HG03442 (cell line): ENCODE measurements around the gene TAOK2.
"Not testable (repeated sequence)": the region's sequence is repeated elsewhere in the genome, so short reads cannot be mapped to it uniquely, and the experiment has no call there.

Experiments
- ATAC-seq: cut with Tn5 transposase; IDR thresholded peaks from one replicate; pipeline ENCODE4 v1.9.1; 2021; ENCODE audit warnings: mild to moderate bottlenecking, moderate library complexity; ENCODE audit not compliant: unreplicated experiment

The TAOK2 gene

DNA sequence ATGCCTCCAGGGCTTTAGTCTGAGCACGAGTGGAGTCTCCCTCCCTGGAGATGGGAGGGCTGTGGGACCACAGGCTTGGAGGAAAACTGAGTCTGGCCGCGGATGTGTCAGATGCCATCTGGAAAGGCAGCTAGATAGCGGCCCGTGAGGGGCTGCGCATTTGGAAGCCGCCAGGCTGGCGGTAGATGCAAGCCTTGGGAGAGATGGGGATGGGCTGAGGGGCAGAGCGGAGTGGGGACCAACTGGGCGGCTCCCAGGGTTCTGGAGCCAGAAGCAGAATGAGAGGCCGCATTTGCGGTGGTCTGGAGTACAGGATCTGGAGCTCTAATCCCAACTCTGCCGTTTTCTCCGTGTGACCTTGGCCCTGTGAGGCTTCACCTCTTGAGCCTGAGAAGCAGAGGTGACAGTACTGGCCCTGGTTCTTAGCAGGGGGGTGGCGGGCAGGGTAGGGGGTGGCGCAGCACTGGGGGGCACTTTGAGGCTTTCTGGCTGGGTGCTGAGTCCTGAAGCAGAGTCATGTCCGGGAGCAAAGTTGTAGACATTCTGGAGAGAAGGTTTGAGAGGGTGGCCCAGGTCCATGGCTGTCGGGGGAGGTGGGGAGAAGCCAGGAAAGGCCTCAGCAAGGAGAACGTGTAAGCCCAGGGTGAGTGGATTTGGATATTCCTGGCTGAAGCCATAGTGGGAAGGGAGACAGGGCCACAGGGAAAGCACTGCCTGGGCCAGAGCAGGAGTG lies 29.1 kb downstream of the TAOK2 start:
- ATAC-seq = no peak

- ATAC-seq = no peak
These were observed 30.2 kb downstream of the TAOK2 start for GRCh38 chr16:30003670-30004423.

- no peak for ATAC-seq
These were observed 30.7 kb downstream of the TAOK2 start for GRCh38 chr16:30004424-30004776.

DNA sequence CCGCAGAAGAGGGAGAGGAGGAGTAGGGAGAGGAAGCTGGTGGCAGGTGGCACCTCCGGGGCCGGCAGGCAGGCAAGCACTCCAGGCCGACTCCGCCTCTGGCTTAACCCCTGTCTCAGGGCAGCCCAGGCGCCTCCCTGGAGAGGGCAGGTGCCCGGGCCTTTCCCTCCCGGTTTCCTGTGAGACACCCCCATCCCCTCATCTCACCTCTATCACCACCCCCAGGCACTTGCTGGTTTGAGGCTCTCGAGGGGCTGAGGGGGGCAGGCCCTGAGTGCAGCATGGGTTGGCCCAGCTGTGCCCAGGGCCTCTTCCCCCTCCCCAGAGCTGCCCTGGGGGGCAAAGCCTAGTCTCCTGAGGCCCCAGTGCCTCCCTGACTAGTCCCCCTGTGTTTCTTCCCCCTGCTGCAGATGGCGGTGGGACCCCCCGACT lies 31.2 kb downstream of the TAOK2 start:
- ATAC-seq = no peak

- no peak for ATAC-seq
These were observed 31.9 kb downstream of the TAOK2 start for GRCh38 chr16:30005341-30006094.

DNA sequence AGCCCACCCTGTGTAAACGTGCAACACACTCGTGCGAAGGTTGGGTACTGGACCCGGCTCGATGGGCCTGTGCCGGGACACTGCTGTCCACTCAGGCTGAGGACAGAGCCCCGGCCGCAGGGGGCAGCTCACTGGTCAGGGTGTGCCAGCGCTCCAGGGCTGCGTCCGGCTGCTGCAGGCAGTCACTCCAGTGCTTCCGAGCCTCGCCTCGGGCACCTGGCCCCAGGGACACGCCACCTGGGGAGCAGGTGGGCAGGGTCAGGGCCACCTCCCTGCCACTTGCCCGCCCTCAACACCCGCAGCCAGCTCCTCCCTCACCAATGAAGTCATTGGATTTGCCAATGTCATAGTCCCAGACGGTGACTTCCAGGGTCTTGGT lies 32.4 kb downstream of the TAOK2 start:
- ATAC-seq = no peak

- no peak for ATAC-seq
These were observed 33.1 kb downstream of the TAOK2 start for GRCh38 chr16:30006659-30007377.

- no peak for ATAC-seq
These were observed 33.8 kb downstream of the TAOK2 start for GRCh38 chr16:30007378-30007895.

GRCh38 chr16:30009085-30009862 lies 35.6 kb downstream of the TAOK2 start:
- no peak for ATAC-seq

DNA sequence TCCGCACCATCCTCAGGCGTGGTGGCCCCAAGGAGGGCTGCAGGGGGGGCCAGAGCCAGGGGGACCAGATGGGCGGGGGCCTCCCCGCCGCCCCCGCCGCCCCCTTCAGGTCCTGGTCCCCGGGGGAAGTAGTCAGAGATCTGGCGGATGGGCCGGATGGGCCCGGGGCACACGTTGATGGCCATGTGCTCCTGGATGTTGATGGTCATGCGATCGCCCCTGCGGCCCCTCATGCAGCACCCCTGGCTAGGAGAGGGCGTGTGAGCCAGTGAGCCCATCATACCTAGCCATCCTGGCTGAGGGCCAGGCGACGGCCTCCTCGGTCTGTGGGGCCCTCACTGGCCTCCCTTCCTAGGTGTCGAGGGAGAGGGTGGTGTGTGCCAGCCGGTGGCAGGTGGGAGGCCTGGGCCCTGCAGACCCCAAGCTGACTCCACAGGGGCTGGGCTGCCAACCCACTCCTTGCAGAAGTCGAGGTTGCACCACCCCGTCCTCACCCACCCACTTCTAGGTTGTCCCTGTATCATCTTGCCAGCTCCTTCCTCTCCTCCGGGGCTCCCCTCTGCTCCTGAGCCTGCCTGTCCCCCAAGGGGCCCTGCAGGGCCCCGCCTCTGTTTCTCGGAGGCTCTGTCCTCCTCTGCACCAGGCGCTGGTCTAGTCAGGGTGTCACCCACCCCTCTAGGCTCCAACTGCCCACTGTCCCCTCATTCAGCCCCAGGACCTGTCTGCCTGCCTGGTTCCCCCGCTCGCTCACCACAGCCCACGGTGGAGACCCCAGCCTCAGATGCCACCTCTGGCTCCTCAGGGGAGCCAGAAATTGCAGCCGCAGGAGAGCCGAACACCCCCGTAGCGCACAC lies 36.5 kb downstream of the TAOK2 start:
- no peak for ATAC-seq

GRCh38 chr16:30010844-30011713 lies 37.4 kb downstream of the TAOK2 start, which contains the start of gene DOC2A:
Gene DOC2A (minus strand): TSS chr16:30011027. CDS start chr16:30010222, 805 bp downstream.
- no peak for ATAC-seq

GRCh38 chr16:30011714-30012504 lies 38.2 kb downstream of the TAOK2 start:
- ATAC-seq = no peak

DNA sequence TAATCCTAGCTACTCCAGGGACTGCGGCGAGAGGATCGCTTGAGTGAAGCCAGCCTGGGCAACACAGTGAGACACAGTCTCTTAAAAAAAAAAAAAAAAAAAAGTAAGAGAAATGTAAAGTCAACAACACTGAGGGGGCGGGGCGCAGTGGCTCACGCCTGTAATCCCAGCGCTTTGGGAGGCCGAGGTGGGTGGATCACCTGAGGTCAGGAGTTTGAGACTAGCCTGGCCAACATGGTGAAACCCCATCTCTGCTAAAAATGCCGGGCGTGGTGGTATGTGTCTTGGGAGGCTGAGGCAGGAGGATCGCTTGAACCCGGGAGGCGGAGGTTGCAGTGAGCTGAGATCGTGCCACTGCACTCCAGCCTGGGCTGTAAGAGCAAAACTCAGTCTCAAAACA lies 38.9 kb downstream of the TAOK2 start:
- not testable (repeated sequence) for ATAC-seq

DNA sequence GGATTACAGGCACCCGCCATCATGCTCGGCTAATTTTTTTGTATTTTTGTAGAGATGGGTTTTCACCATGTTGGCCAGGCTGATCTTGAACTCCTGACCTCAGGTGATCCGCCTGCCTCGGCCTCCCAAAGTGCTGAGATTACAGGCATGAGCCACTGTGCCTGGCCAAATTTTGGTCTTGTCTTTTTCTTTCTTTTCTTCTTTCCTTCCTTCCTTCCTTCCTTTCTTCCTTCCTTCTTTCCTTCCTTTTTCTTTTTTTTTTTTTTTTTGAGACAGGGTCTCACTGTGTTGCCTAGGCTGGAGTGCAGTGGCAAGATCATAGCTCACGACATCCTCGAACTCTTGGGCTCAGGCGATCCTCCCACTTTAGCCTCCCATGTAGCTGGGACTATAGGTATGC lies 41.8 kb downstream of the TAOK2 start:
- not testable (repeated sequence) for ATAC-seq

- no peak for ATAC-seq
These were observed 43.0 kb downstream of the TAOK2 start for GRCh38 chr16:30016555-30017276.

- ATAC-seq = no peak
These were observed 43.6 kb downstream of the TAOK2 start for GRCh38 chr16:30017277-30017656.

- not testable (repeated sequence) for ATAC-seq
These were observed 44.3 kb downstream of the TAOK2 start for GRCh38 chr16:30017937-30018336.
